PC-9 (cell line): ENCODE measurements around the gene SPACDR.
"Not testable (repeated sequence)": the region's sequence is repeated elsewhere in the genome, so short reads cannot be mapped to it uniquely, and the experiment has no call there.

Experiments
- EZH2 ChIP-seq: fragments of 200-600 bp; sonication (generic); IDR thresholded peaks from 2 replicates; pipeline ENCODE4 v1.8.0; 2017; ENCODE audit warnings: antibody characterized with exemption, low read depth
- TF ChIP-seq, protein P1 (sequence below): fragments of 200-600 bp; sonication (generic); conservative IDR thresholded peaks from 2 replicates; pipeline ENCODE4 v1.6.1; 2017; ENCODE audit warnings: mixed run types, antibody characterized with exemption, mild to moderate bottlenecking, moderate library complexity

GRCh38 chr7:100438731-100439130, 25.3 kb downstream of the SPACDR start:
- TF ChIP-seq, protein P1, sequence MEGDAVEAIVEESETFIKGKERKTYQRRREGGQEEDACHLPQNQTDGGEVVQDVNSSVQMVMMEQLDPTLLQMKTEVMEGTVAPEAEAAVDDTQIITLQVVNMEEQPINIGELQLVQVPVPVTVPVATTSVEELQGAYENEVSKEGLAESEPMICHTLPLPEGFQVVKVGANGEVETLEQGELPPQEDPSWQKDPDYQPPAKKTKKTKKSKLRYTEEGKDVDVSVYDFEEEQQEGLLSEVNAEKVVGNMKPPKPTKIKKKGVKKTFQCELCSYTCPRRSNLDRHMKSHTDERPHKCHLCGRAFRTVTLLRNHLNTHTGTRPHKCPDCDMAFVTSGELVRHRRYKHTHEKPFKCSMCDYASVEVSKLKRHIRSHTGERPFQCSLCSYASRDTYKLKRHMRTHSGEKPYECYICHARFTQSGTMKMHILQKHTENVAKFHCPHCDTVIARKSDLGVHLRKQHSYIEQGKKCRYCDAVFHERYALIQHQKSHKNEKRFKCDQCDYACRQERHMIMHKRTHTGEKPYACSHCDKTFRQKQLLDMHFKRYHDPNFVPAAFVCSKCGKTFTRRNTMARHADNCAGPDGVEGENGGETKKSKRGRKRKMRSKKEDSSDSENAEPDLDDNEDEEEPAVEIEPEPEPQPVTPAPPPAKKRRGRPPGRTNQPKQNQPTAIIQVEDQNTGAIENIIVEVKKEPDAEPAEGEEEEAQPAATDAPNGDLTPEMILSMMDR: not testable (repeated sequence)
- TF ChIP-seq EZH2: not testable (repeated sequence)
